Immature natural killer cell (primary cell): ENCODE measurements around the gene THOC5. TPM values are rescaled to one million over a fixed set of nuclear protein-coding genes. Genes with fewer than 3 reads are reported as not detected.

Experiments used
- DNase-seq, 3 donors: peaks; one replicate each; pipeline ENCODE4 v3.0.0; 2022; ENCODE audit warnings: mixed read lengths in 1 of 3
- H3K27ac Mint-ChIP-seq, 6 donors: one replicate each; pipeline ENCODE4 v1.8.0; 2020; ENCODE audit warnings: mixed read lengths in 6 of 6, mild to moderate bottlenecking in 5 of 6, inconsistent platforms in 4 of 6, moderate library complexity in 3 of 6
- H3K27me3 Mint-ChIP-seq, 3 donors: one replicate each; pipeline ENCODE4 v1.8.0; 2020 to 2021; ENCODE audit warnings: low read depth in 3 of 3, mild to moderate bottlenecking in 3 of 3, mixed read lengths in 3 of 3, moderate library complexity in 3 of 3, inconsistent platforms in 1 of 3
- H3K36me3 Mint-ChIP-seq, 3 donors: one replicate each; pipeline ENCODE4 v1.8.0; 2020; ENCODE audit warnings: mixed read lengths in 3 of 3, inconsistent platforms in 2 of 3, mild to moderate bottlenecking in 2 of 3
- H3K4me1 Mint-ChIP-seq, 2 donors: one replicate each; pipeline ENCODE4 v1.8.0; 2020; ENCODE audit warnings: inconsistent platforms in 2 of 2, mild to moderate bottlenecking in 2 of 2, mixed read lengths in 2 of 2, moderate library complexity in 1 of 2
- H3K4me3 Mint-ChIP-seq, 5 donors: one replicate each; pipeline ENCODE4 v1.8.0; 2020; ENCODE audit warnings: mild to moderate bottlenecking in 5 of 5, mixed read lengths in 5 of 5, inconsistent platforms in 3 of 5, moderate library complexity in 3 of 5
- H3K9me3 Mint-ChIP-seq, 6 donors: one replicate each; pipeline ENCODE4 v1.8.0; 2020; ENCODE audit warnings: mild to moderate bottlenecking in 6 of 6, mixed read lengths in 6 of 6, inconsistent platforms in 4 of 6, moderate library complexity in 3 of 6
- polyA plus RNA-seq, 3 donors: library from polyadenylated mRNA; unstranded; fragments of 300-500 nt; fragmentation: Illumina TruSeq; gene quantifications; one replicate each; pipeline ENCODE4 v1.2.3, GENCODE V29; 2021

The THOC5 gene
- polyA plus RNA-seq, 3 donors from 2014 or later: 22.6 to 28.7 (median 25.7) TPM

DNA sequence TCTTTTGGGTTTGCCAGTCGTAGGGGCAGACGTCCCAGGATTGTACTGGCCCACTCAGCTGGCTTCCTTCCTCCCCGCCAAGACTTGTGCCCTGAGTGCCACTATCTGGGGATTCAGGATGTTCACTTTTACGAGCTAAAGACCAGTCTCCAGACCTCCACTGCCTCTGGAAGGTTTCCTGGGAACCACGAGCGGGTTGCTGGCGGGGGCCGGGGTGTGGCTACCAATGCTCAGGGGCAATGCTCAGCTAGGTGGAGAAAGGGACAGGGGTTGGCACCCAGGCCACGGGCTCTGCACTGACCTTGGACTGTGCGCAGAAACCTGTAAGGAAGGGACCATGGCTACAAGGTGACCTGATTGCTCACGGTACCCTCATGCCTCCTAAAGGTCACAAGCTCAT, 71.3 kb downstream of the THOC5 start:
- Mint-ChIP-seq H3K4me1 (peaks cover 11 to 14% of the 10 kb centered on the region in 2 donors), H3K4me3 (no peak overlapping the region), H3K27me3 (peaks cover 7 to 15% (median 14%) of the 10 kb centered on the region in 3 donors), H3K9me3 (peaks cover 0 to 3% (median 0%) of the 10 kb centered on the region in 6 donors), H3K27ac (no peak overlapping the region), H3K36me3 (no peaks in the 10 kb centered on the region)
- no peak for DNase-seq

DNA sequence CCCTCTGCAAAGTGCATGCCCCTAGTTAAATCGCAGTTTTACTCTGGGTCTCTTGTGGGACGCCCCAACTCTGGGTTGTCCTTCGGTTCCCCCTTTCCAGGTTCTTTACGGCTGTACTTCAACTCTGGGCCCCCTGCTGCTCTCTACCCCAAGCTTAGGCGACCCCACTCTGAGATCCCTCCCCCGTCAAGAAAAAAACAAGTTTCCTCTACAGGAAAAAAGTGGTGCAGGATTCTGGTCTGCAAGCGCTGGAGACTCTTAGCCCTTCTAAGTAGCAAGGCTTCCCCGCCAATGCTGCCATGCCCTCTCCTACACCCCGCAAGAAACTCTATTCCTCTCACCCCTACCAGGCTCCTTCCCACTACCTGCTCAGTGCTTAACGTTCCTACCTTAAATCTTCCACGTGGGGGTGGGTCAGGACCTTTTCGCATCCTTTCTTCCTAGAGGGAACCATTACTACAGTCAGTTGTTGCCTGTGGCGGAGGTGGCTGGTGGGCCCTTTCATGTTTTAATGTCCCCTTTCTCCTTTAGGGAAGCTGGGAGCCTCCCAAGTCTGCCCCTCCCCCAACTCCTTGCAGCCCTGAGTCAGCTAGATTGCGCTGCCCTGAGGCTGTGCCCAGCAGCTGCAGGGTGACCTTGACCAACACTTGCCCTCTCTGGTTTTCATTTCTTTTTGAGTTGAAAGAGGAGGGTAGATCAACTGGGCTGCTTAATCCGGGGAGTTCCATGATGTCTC, 72.1 kb downstream of the THOC5 start:
- Mint-ChIP-seq H3K4me1 (peaks cover 11 to 14% of the 10 kb centered on the region in 2 donors), H3K36me3 (no peaks in the 10 kb centered on the region), H3K27me3 (peaks cover 7 to 17% (median 14%) of the 10 kb centered on the region in 3 donors), H3K9me3 (peaks cover 0 to 4% (median 0%) of the 10 kb centered on the region in 6 donors), H3K4me3 (peak overlapping the region; percentile 54 to 75 (median 65)), H3K27ac (no peak overlapping the region)
- DNase-seq: no peak

DNA sequence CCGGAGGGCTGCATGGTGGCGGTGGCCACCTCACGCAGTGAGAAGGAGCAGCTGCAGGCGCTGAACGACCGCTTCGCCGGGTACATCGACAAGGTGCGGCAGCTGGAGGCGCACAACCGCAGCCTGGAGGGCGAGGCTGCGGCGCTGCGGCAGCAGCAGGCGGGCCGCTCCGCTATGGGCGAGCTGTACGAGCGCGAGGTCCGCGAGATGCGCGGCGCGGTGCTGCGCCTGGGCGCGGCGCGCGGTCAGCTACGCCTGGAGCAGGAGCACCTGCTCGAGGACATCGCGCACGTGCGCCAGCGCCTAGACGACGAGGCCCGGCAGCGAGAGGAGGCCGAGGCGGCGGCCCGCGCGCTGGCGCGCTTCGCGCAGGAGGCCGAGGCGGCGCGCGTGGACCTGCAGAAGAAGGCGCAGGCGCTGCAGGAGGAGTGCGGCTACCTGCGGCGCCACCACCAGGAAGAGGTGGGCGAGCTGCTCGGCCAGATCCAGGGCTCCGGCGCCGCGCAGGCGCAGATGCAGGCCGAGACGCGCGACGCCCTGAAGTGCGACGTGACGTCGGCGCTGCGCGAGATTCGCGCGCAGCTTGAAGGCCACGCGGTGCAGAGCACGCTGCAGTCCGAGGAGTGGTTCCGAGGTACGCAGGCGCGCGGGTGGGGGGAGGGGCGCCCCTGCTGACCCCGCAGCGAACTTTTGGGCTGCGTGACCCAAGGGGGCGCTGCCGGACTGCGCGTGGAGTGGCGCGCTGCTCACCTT, 72.9 kb downstream of the THOC5 start:
- Mint-ChIP-seq H3K4me3 (peak overlapping the region in 4 of 5 donors; percentile 54 to 75 (median 63)), H3K9me3 (peaks cover 0 to 4% (median 0%) of the 10 kb centered on the region in 6 donors), H3K27ac (no peak overlapping the region), H3K4me1 (peaks cover 11 to 14% of the 10 kb centered on the region in 2 donors), H3K36me3 (no peaks in the 10 kb centered on the region), H3K27me3 (peaks cover 6 to 19% (median 14%) of the 10 kb centered on the region in 3 donors)
- peak; percentile 26 to 64 (median 48) for DNase-seq

DNA sequence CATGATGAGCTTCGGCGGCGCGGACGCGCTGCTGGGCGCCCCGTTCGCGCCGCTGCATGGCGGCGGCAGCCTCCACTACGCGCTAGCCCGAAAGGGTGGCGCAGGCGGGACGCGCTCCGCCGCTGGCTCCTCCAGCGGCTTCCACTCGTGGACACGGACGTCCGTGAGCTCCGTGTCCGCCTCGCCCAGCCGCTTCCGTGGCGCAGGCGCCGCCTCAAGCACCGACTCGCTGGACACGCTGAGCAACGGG, 73.4 kb downstream of the THOC5 start:
- H3K4me1 Mint-ChIP-seq: peaks cover 11 to 14% of the 10 kb centered on the region in 2 donors
- no peak overlapping the region for H3K4me3 Mint-ChIP-seq
- no peaks in the 10 kb centered on the region for H3K36me3 Mint-ChIP-seq
- peaks cover 6 to 19% (median 14%) of the 10 kb centered on the region in 3 donors for H3K27me3 Mint-ChIP-seq
- no peak overlapping the region for H3K27ac Mint-ChIP-seq
- peaks cover 0 to 4% (median 0%) of the 10 kb centered on the region in 6 donors for H3K9me3 Mint-ChIP-seq
- DNase-seq: no peak

DNA sequence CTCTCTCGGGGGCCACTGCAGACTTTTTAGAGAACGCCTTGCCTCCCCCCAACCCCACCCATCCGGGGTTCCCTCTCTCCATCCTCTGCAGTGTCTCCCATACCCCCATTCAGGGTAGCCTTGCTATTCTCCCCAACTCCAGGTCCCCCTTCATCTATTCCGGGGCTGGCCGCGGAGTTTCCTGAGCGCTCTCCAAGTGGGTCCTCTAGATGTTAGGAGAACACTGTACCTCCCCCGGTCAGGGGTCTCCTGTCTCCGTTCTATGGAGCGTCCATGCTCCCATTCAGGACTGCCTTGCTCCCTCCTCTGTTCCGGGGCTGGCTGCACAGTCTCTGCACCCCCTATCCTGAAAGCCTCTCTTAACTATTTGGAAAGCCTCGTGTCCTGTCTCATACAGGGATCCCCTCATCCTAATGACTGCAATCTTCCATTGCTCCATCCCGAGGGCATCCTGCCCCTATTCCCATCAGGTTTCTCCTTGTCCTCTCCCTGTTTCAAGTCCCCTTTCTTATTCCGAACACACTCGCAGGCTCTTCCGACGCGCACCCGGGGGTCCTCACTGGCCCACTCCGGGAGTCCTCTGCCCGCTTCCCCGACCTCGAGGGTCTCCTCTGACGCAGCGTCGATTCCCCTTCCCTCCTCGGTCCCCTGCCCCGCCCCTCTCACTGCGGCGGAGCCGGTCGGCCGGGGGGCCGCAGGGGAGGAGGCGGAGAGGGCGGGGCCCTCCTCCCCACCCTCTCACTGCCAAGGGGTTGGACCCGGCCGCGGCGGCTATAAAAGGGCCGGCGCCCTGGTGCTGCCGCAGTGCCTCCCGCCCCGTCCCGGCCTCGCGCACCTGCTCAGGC, 73.9 kb downstream of the THOC5 start, which contains the start of gene NEFH:
TSS of gene NEFH (plus strand) at position 802 of the 845 bp plus-strand sequence. CDS start 45 bp downstream, outside the sequence.
- Mint-ChIP-seq H3K36me3 (no peaks in the 10 kb centered on the region), H3K27ac (peak within 1 kb of the TSS in 1 of 6 donors; percentile 60), H3K27me3 (peaks cover 6 to 19% (median 14%) of the 10 kb centered on the region in 3 donors), H3K4me3 (peak within 1 kb of the TSS; percentile 54 to 65 (median 55)), H3K9me3 (peaks cover 0 to 4% (median 0%) of the 10 kb centered on the region in 6 donors), H3K4me1 (peaks cover 11 to 14% of the 10 kb centered on the region in 2 donors)
- DNase-seq: no peak

DNA sequence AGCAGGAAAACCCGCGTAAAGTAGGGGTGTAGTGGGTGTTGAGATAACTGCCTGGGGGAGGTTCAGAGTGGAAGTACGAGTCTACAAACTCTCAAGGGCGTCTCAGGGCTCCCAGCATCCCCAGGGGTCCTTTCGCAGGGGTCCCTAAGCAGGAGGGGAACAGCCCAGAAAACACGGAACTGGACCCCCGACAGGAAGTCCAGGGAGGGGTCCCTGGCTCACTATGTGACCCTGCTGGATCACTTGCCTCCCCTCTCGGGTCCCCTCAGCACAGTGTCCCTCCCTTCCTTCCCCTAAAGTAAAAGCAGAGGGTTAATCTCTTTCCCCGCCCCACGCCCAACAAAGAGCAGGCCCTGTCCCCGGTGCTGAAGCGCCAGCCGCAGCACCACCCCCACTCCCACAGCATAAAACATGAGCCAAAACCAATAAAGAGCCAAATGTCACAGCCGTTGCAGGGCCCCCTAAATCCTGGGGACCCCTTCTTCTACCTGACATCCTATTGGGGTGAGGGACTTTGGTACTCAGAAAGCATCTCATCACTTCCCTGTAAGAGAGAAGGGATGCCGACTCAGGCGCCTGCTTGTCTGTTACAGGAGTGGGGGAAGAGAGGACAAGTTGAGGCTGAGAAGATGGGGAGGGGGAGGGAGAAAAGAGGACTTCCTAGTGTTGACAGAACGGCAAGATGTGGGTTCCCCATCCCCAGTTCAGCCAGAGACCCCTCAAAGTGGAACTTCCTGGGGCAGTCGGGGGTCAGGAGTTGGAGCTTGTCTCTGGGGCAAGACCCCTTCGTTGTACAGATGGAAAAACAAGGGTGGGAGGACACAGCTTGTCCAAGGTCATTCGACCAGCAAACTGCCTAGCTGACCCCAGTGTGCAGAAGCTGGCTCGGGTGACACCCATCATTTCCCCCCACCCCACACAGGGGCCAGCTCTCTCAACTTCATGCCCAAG, 75.0 kb downstream of the THOC5 start:
- H3K27ac Mint-ChIP-seq: no peak overlapping the region

DNA sequence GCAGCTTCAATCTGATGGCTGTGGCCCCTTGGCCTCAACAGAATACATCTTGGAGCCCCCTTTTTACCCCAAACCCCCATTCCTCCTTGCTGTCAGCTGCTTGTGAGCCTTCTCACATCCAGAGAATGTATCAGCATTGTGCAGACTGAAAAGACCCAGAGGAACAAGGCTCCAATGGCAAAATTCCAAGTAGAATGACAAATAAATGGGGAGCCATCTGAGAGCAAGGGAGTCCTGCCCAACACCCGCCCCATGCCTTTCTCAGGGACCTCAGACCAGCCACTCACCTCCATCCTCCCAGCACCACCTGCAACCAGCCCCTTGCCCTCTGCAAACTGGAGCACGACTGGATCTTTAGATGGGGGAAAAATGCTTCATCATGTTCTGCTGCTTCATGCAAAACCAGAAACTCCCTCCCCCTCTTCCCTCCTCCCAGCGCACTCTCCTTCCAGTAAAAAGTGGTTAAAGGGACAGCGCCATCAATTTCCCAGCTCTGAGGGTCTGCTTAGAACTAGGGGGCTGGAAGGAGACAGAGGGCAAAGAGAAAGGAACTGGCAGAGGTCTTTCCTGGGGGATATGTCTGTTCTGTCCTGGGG, 75.7 kb downstream of the THOC5 start:
- no peak for DNase-seq
- Mint-ChIP-seq H3K4me1 (peaks cover 11 to 14% of the 10 kb centered on the region in 2 donors), H3K27ac (no peak overlapping the region), H3K4me3 (no peak overlapping the region), H3K9me3 (peaks cover 0 to 4% (median 0%) of the 10 kb centered on the region in 6 donors), H3K36me3 (no peaks in the 10 kb centered on the region), H3K27me3 (peaks cover 6 to 19% (median 14%) of the 10 kb centered on the region in 3 donors)

More for the DNA sequence above, 75.0 kb downstream of the THOC5 start:
- Mint-ChIP-seq H3K27me3 (peaks cover 6 to 19% (median 14%) of the 10 kb centered on the region in 3 donors), H3K4me3 (peak overlapping the region in 2 of 5 donors; percentile 30 to 34), H3K9me3 (peaks cover 0 to 4% (median 0%) of the 10 kb centered on the region in 6 donors), H3K4me1 (peaks cover 11 to 14% of the 10 kb centered on the region in 2 donors), H3K36me3 (no peaks in the 10 kb centered on the region)
- DNase-seq: no peak

DNA sequence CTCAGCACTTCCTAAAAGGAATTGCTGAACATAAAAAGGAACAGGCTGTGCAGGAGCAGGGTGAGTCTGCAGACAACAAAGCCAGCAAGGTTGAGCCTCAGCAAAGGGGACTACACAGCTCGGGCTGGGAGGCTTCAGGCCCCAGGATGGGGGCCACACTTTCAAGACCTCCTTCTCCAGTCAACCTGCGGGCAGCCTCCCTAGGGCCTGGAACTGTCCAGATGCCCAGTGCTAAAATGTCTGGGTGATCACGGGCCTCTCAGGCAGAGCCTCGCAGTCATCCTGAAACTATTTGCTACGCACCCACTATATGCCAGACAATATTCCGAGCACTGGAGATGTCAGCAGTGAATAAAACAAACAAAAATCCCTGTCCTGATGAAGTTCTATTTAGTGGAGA, 77.4 kb downstream of the THOC5 start:
- Mint-ChIP-seq H3K27me3 (peaks cover 5 to 12% (median 6%) of the 10 kb centered on the region in 3 donors), H3K4me3 (no peak overlapping the region), H3K27ac (no peak overlapping the region)

DNA sequence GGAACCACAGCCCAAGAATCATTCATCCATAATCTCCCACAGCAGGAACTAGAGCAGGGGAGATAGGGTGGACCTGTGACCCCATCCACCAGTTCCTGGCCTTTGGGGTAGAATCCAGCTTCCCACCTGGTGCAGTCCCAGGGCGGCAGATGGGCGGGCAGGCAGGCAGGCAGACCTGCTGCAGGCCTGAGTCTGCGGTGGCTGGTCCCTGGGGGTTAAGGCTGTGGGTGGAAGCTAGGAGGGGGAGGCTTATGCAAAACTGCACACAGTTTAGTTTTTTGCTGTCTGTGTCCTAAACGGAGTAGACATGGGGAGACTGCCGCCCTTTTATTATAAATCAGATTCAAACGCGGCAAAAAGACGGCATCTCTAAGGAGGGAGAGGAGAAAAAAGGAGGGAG, 78.0 kb downstream of the THOC5 start:
- no peak for DNase-seq
- H3K36me3 Mint-ChIP-seq: no peaks in the 10 kb centered on the region
- H3K4me3 Mint-ChIP-seq: no peak overlapping the region
- H3K9me3 Mint-ChIP-seq: peaks cover 0 to 4% (median 0%) of the 10 kb centered on the region in 6 donors
- H3K4me1 Mint-ChIP-seq: peaks cover 5 to 8% of the 10 kb centered on the region in 2 donors
- H3K27me3 Mint-ChIP-seq: peaks cover 5 to 12% (median 6%) of the 10 kb centered on the region in 3 donors
- H3K27ac Mint-ChIP-seq: no peak overlapping the region

More for the DNA sequence above, 77.4 kb downstream of the THOC5 start:
- Mint-ChIP-seq H3K36me3 (no peaks in the 10 kb centered on the region), H3K9me3 (peaks cover 0 to 4% (median 0%) of the 10 kb centered on the region in 6 donors), H3K4me1 (peaks cover 6% of the 10 kb centered on the region in 2 donors)
- DNase-seq: no peak

DNA sequence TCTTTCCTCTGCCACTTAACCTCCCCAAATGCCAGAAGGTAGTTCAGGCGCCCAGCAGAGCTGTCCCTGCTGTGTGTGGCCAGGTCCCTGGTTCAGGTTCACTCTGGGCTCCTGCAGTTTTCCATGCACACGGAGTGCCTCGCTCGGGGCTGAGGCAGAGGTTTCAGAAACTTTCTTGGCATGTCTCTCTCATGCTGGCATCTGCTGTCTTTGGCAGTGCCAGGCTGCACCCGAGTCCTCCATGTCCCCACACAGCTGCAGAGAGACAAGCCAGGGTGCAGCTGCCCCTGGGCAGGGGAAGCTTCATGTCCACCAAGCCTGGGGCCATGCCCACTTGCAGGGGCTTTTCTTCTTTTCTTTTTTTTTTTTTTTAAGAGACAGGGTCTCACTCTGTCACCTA, 80.6 kb downstream of the THOC5 start:
- H3K4me3 Mint-ChIP-seq: no peak overlapping the region
- H3K4me1 Mint-ChIP-seq: peaks cover 9 to 10% of the 10 kb centered on the region in 2 donors
- DNase-seq: no peak
- H3K27ac Mint-ChIP-seq: no peak overlapping the region
- H3K9me3 Mint-ChIP-seq: peaks cover 0 to 2% (median 0%) of the 10 kb centered on the region in 6 donors
- peaks cover 0 to 4% (median 3%) of the 10 kb centered on the region in 3 donors for H3K27me3 Mint-ChIP-seq
- H3K36me3 Mint-ChIP-seq: no peaks in the 10 kb centered on the region

DNA sequence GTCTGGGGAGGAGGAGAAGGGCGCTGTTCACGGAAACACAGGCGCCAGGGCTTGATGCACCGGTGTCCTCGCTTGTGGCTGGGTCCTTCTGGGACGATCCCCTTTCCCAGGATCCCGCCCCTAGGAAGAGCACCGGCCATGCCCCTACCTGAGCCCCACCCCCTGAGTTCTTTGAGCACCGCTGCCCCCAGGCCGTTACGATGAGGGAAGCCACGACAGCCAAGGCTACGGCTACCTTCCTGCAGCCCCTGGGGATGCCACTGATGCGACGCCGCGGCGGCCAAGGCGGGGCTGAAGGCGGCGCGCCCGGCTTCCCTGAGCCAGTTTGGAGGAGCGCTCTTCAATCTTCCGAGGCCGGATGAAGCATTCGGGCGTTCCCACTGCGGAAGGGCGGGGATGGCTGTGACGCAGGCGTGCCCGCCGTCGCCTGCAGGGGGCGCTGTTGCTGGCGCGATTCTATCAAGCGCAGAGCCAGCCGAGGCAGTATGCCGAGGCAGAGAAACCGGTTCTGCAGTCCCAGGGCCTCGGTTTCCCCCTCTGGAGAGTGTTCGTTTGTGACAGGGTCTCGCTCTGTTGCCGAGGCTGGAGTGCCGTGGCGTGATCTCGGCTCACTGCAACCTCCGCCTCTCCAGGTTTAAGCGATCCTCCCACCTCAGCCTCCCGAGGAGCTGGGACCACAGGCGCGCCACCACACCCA, 83.2 kb downstream of the THOC5 start:
- no peaks in the 10 kb centered on the region for H3K9me3 Mint-ChIP-seq
- H3K4me3 Mint-ChIP-seq: peak overlapping the region; percentile 38 to 64 (median 41)
- H3K27ac Mint-ChIP-seq: no peak overlapping the region
- DNase-seq: peak; percentile 32 to 59 (median 38)
- H3K4me1 Mint-ChIP-seq: peaks cover 9 to 10% of the 10 kb centered on the region in 2 donors
- H3K36me3 Mint-ChIP-seq: no peaks in the 10 kb centered on the region
- H3K27me3 Mint-ChIP-seq: peaks cover 0 to 3% (median 0%) of the 10 kb centered on the region in 3 donors

DNA sequence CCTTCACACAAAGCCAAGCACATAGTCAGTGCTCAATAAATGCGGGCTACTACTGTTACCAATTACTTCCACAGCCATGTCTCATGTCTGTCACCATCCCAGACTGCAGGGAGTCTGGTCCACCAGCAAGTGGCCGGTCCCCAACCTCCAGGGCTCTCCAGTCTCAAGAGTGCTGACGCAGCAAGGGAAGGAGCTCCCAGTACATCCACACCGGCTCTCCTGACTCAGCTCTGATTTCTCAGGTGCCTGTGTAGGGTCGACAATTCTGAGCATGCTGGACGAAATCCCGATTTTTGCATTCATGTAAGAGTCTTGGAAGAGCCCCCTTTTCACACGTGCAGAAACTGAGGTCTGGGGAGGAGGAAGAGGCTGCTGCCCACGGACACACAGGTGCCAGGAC, 83.8 kb downstream of the THOC5 start:
- Mint-ChIP-seq H3K27me3 (peaks cover 0 to 3% (median 0%) of the 10 kb centered on the region in 3 donors), H3K9me3 (no peaks in the 10 kb centered on the region), H3K27ac (no peak overlapping the region), H3K4me3 (peak overlapping the region; percentile 10 to 55 (median 36)), H3K36me3 (no peaks in the 10 kb centered on the region), H3K4me1 (peaks cover 9 to 10% of the 10 kb centered on the region in 2 donors)
- no peak for DNase-seq
